ENCODE results near the gene EXOC6B.

Gene EXOC6B

GRCh38 chr2:72576459-72576858, 249.4 kb downstream of the EXOC6B start:
- no peak for TF ChIP-seq CTCF (conservative IDR thresholded peaks at IDR 0.05; ENCODE audit: low read length)
- peak; percentile 12 for DNase-seq (ENCODE audit: low read depth)
- no peak overlapping the region for H3K4me3 ChIP-seq (ENCODE audit: low read length)

- TF ChIP-seq CTCF (conservative IDR thresholded peaks at IDR 0.05; ENCODE audit: low read length), result no peak
- no peak for DNase-seq (ENCODE audit: low read depth)
- H3K4me3 ChIP-seq (ENCODE audit: low read length), result no peak overlapping the region
Measured at GRCh38 chr2:72574886-72575285, 250.9 kb downstream of the EXOC6B start.

- no peak for DNase-seq (ENCODE audit: low read depth)
- TF ChIP-seq CTCF (conservative IDR thresholded peaks at IDR 0.05; ENCODE audit: low read length), result no peak
- H3K4me3 ChIP-seq (ENCODE audit: low read length), result no peak overlapping the region
Measured at GRCh38 chr2:72573232-72573631, 252.6 kb downstream of the EXOC6B start.

GRCh38 chr2:72572501-72572900, 253.3 kb downstream of the EXOC6B start:
- peak; percentile 75 for DNase-seq (ENCODE audit: low read depth)
- no peak overlapping the region for H3K4me3 ChIP-seq (ENCODE audit: low read length)
- no peak for TF ChIP-seq CTCF (conservative IDR thresholded peaks at IDR 0.05; ENCODE audit: low read length)

- DNase-seq (ENCODE audit: low read depth), result peak; percentile 75
- no peak overlapping the region for H3K4me3 ChIP-seq (ENCODE audit: low read length)
- no peak for TF ChIP-seq CTCF (conservative IDR thresholded peaks at IDR 0.05; ENCODE audit: low read length)
Measured at GRCh38 chr2:72570413-72570812, 255.4 kb downstream of the EXOC6B start.

GRCh38 chr2:72562451-72563153, 263.2 kb downstream of the EXOC6B start:
- no peak for TF ChIP-seq CTCF (conservative IDR thresholded peaks at IDR 0.05; ENCODE audit: low read length)
- H3K4me3 ChIP-seq (ENCODE audit: low read length), result no peak overlapping the region
- DNase-seq (ENCODE audit: low read depth), result no peak

- H3K4me3 ChIP-seq (ENCODE audit: low read length), result no peak overlapping the region
- DNase-seq (ENCODE audit: low read depth), result peak; percentile 79
- TF ChIP-seq CTCF (conservative IDR thresholded peaks at IDR 0.05; ENCODE audit: low read length), result no peak
Measured at GRCh38 chr2:72561621-72562318, 264.1 kb downstream of the EXOC6B start.

All from AG10803 (cell line).